SK-N-SH treated with all-trans-retinoic acid at 6 μM for 48 hours (cell line): ENCODE measurements around the gene CFAP61.

Experiments used
- ARNTL ChIP-seq: fragments of 450-650 bp; formaldehyde crosslinking; IDR thresholded peaks from 2 replicates; pipeline ENCODE4 v1.5.0; 2020; ENCODE audit warnings: low read depth, mild to moderate bottlenecking, moderate library complexity, borderline replicate concordance
- TOX ChIP-seq: fragments of 250-450 bp; sonication (Bioruptor Pico); IDR thresholded peaks from 2 replicates; pipeline ENCODE4 v1.8.0; 2021; ENCODE audit warnings: mild to moderate bottlenecking, moderate library complexity, borderline replicate concordance
- ZFP30 ChIP-seq: fragments of 450-650 bp; formaldehyde crosslinking; IDR thresholded peaks from 2 replicates; pipeline ENCODE4 v1.5.0; 2022; ENCODE audit warnings: mild to moderate bottlenecking, moderate library complexity
- ZNF565 ChIP-seq: fragments of 450-650 bp; formaldehyde crosslinking; conservative IDR thresholded peaks from 2 replicates; pipeline ENCODE4 v1.5.0; 2020; ENCODE audit warnings: low read depth, mild to moderate bottlenecking, moderate library complexity
- ZNF70 ChIP-seq: fragments of 450-650 bp; formaldehyde crosslinking; IDR thresholded peaks from 2 replicates; pipeline ENCODE4 v1.5.0; 2020; ENCODE audit warnings: mild to moderate bottlenecking, moderate library complexity
- ZNF8 ChIP-seq: fragments of 450-650 bp; formaldehyde crosslinking; IDR thresholded peaks from 2 replicates; pipeline ENCODE4 v1.5.0; 2020; ENCODE audit warnings: mild to moderate bottlenecking, moderate library complexity
- TF ChIP-seq, protein P1 (sequence below): fragments of 250-450 bp; sonication (Bioruptor Pico); IDR thresholded peaks from 2 replicates; pipeline ENCODE4 v1.5.1; 2020; ENCODE audit warnings: low read depth, mild to moderate bottlenecking, moderate library complexity
- TF ChIP-seq, protein P2 (sequence below): fragments of 250-450 bp; sonication (Bioruptor Pico); IDR thresholded peaks from 2 replicates; pipeline ENCODE4 v1.8.0; 2020; ENCODE audit warnings: mild to moderate bottlenecking, moderate library complexity, borderline replicate concordance
- TF ChIP-seq, protein P3 (sequence below): fragments of 250-450 bp; sonication (Bioruptor Pico); IDR thresholded peaks from 2 replicates; pipeline ENCODE4 v1.5.0; 2020; ENCODE audit warnings: mild to moderate bottlenecking, moderate library complexity
- TF ChIP-seq, protein P4 (sequence below): fragments of 250-450 bp; sonication (Bioruptor Pico); IDR thresholded peaks from 2 replicates; pipeline ENCODE4 v1.5.1; 2021; ENCODE audit warnings: mild to moderate bottlenecking, moderate library complexity

- TF ChIP-seq ZFP30 (CRISPR knock-in tag), result no peak
- TF ChIP-seq, protein P1, sequence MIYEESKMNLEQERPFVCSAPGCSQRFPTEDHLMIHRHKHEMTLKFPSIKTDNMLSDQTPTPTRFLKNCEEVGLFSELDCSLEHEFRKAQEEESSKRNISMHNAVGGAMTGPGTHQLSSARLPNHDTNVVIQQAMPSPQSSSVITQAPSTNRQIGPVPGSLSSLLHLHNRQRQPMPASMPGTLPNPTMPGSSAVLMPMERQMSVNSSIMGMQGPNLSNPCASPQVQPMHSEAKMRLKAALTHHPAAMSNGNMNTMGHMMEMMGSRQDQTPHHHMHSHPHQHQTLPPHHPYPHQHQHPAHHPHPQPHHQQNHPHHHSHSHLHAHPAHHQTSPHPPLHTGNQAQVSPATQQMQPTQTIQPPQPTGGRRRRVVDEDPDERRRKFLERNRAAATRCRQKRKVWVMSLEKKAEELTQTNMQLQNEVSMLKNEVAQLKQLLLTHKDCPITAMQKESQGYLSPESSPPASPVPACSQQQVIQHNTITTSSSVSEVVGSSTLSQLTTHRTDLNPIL, result no peak
- TF ChIP-seq, protein P2, sequence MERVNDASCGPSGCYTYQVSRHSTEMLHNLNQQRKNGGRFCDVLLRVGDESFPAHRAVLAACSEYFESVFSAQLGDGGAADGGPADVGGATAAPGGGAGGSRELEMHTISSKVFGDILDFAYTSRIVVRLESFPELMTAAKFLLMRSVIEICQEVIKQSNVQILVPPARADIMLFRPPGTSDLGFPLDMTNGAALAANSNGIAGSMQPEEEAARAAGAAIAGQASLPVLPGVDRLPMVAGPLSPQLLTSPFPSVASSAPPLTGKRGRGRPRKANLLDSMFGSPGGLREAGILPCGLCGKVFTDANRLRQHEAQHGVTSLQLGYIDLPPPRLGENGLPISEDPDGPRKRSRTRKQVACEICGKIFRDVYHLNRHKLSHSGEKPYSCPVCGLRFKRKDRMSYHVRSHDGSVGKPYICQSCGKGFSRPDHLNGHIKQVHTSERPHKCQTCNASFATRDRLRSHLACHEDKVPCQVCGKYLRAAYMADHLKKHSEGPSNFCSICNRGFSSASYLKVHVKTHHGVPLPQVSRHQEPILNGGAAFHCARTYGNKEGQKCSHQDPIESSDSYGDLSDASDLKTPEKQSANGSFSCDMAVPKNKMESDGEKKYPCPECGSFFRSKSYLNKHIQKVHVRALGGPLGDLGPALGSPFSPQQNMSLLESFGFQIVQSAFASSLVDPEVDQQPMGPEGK, result no peak
- TF ChIP-seq ZNF70 (CRISPR knock-in tag), result no peak
- TF ChIP-seq ZNF565 (CRISPR knock-in tag), result no peak
- no peak for TF ChIP-seq ZNF8 (CRISPR knock-in tag)
- no peak for TF ChIP-seq ARNTL (CRISPR knock-in tag)
- TF ChIP-seq, protein P3, sequence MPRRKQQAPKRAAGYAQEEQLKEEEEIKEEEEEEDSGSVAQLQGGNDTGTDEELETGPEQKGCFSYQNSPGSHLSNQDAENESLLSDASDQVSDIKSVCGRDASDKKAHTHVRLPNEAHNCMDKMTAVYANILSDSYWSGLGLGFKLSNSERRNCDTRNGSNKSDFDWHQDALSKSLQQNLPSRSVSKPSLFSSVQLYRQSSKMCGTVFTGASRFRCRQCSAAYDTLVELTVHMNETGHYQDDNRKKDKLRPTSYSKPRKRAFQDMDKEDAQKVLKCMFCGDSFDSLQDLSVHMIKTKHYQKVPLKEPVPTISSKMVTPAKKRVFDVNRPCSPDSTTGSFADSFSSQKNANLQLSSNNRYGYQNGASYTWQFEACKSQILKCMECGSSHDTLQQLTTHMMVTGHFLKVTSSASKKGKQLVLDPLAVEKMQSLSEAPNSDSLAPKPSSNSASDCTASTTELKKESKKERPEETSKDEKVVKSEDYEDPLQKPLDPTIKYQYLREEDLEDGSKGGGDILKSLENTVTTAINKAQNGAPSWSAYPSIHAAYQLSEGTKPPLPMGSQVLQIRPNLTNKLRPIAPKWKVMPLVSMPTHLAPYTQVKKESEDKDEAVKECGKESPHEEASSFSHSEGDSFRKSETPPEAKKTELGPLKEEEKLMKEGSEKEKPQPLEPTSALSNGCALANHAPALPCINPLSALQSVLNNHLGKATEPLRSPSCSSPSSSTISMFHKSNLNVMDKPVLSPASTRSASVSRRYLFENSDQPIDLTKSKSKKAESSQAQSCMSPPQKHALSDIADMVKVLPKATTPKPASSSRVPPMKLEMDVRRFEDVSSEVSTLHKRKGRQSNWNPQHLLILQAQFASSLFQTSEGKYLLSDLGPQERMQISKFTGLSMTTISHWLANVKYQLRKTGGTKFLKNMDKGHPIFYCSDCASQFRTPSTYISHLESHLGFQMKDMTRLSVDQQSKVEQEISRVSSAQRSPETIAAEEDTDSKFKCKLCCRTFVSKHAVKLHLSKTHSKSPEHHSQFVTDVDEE (CRISPR knock-in tag), result no peak
- TF ChIP-seq, protein P4, sequence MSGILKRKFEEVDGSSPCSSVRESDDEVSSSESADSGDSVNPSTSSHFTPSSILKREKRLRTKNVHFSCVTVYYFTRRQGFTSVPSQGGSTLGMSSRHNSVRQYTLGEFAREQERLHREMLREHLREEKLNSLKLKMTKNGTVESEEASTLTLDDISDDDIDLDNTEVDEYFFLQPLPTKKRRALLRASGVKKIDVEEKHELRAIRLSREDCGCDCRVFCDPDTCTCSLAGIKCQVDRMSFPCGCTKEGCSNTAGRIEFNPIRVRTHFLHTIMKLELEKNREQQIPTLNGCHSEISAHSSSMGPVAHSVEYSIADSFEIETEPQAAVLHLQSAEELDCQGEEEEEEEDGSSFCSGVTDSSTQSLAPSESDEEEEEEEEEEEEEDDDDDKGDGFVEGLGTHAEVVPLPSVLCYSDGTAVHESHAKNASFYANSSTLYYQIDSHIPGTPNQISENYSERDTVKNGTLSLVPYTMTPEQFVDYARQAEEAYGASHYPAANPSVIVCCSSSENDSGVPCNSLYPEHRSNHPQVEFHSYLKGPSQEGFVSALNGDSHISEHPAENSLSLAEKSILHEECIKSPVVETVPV (CRISPR knock-in tag), result no peak
- TF ChIP-seq TOX (CRISPR knock-in tag), result no peak
Measured at GRCh38 chr20:20031790-20032189, 20.5 kb upstream of the CFAP61 start.
